Natural killer cell (primary cell): ENCODE results near the gene FANCI. TPM values are rescaled to one million over a fixed set of nuclear protein-coding genes. Genes with fewer than 3 reads are reported as not detected.

Experiments
- ATAC-seq, 3 donors: fragments of 150-1000 bp in 2 of 3; fragments of 200-7000 bp in 1 of 3; cut with Tn5 transposase; 1 replicate in 1 of 3; 2 replicates in 2 of 3; pipeline ENCODE4 v1.10.0; 2021; ENCODE audit warnings: mild to moderate bottlenecking in 2 of 3, moderate library complexity in 2 of 3
- DNase-seq, 2 donors: peaks; one replicate each; pipeline versions ENCODE4 v3.0.0 to v3.0.0-alpha.2; 2013 to 2021; ENCODE audit warnings: mixed read lengths in 1 of 2
- H3K27ac ChIP-seq: one replicate; pipeline ENCODE4 v1.5.1; 2013; ENCODE audit warnings: mild to moderate bottlenecking, low read length
- H3K27me3 ChIP-seq: one replicate; pipeline ENCODE4 v1.6.1; 2013; ENCODE audit warnings: low read length; ENCODE audit not compliant: control insufficient read depth, insufficient read depth
- H3K36me3 ChIP-seq: one replicate; pipeline ENCODE4 v1.6.1; 2013; ENCODE audit warnings: low read length; ENCODE audit not compliant: control insufficient read depth, insufficient read depth
- H3K4me1 ChIP-seq: one replicate; pipeline ENCODE4 v1.6.1; 2013; ENCODE audit warnings: low read length; ENCODE audit not compliant: control insufficient read depth, insufficient read depth
- H3K4me3 ChIP-seq: one replicate; pipeline ENCODE4 v1.5.1; 2013; ENCODE audit warnings: low read length
- H3K9me3 ChIP-seq: one replicate; pipeline ENCODE4 v1.6.1; 2013; ENCODE audit warnings: low read length; ENCODE audit not compliant: control insufficient read depth, insufficient read depth
- H3K27ac Mint-ChIP-seq, 2 donors: one replicate each; pipeline ENCODE4 v1.8.0; 2022; ENCODE audit warnings: mild to moderate bottlenecking in 2 of 2, mixed read lengths in 2 of 2, moderate library complexity in 1 of 2
- H3K27me3 Mint-ChIP-seq, 2 donors: one replicate each; pipeline ENCODE4 v1.8.0; 2022; ENCODE audit warnings: low read depth in 2 of 2, mixed read lengths in 2 of 2
- H3K36me3 Mint-ChIP-seq: one replicate; pipeline ENCODE4 v1.8.0; 2022; ENCODE audit warnings: mixed read lengths
- H3K4me1 Mint-ChIP-seq, 2 donors: one replicate each; pipeline ENCODE4 v1.8.0; 2022; ENCODE audit warnings: mixed read lengths in 2 of 2
- H3K4me3 Mint-ChIP-seq: one replicate; pipeline ENCODE4 v1.8.0; 2022; ENCODE audit warnings: mild to moderate bottlenecking, moderate library complexity, mixed read lengths
- H3K9me3 Mint-ChIP-seq, 2 donors: one replicate each; pipeline ENCODE4 v1.8.0; 2022; ENCODE audit warnings: mixed read lengths in 2 of 2
- WGBS: methylation state at CpG from one replicate; pipeline ENCODE4 v1.1.7; 2013; ENCODE audit warnings: missing lambda C conversion rate; ENCODE audit not compliant: insufficient coverage; 5-methylcytosine and 5-hydroxymethylcytosine counted together
- intact Hi-C: fragments of 100-400 bp; cut with micrococcal nuclease; formaldehyde crosslinking; loops from one replicate; pipeline ENCODE4 v1.14.2; 2022
- total RNA-seq, 4 donors: library from RNA; stranded (reverse); fragments of 120-200 nt in 1 of 4; gene quantifications; one replicate each; pipeline versions ENCODE4 v1.2.3 to v1.2.4, GENCODE V29; 2013 to 2022
- TF ChIP-seq, protein P1 (sequence below): fragments of 200-600 bp; IDR thresholded peaks from one replicate; pipeline ENCODE4 v1.8.0; 2022; ENCODE audit warnings: antibody characterized with exemption

FANCI gene
- total RNA-seq, 3 donors from 2014 or later (not counting 1 experiment from before 2014, with no cell fraction given), result 22.3 to 27.9 (median 22.7) TPM

DNA sequence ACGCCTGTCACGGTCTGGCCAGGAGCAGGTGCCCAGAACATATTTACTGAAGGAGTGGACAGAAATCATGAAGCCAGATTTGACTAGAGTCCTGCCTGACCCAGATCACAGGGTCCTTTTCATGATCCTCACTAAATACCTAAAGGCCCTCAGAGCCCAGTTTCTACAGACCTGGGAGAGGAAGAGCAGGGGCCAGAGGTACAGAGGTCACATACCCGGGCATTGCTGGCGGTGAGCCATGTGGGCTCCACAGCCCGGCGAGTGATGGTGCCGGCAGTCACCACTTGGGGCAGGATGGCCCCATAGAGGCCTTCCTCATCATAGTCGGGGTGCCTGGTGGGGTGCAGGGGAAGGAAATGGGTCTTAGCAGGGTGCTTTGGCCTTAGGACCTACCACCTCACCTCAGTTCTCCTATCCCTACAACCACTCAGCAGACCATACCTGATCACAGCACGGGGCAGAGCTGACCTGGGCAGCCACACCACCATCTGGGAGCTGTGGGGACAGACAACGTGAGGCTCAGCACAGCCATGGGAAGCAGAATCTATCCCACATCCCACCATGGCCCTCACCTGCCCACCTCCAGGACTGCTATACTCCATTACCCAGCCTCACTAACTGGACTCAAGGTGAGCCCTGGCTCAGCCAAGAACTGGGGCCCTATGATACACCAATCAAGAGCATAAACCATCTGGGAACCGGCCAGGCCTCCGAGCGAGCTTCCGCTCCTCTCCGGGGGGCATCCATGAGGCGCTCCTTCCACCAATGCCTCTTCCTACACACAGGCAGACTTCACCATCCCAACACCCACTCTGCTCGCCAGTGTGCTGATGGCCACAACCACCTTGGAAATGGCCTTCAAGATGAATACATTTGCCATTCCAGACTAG, 78.0 kb downstream of the FANCI start:
- Histone ChIP-seq H3K27ac (no peak overlapping the region), H3K27me3 (no peaks in the 10 kb centered on the region), H3K9me3 (no peaks in the 10 kb centered on the region), H3K4me1 (peaks cover under 1% of the 10 kb centered on the region), H3K36me3 (peaks cover 99% of the 10 kb centered on the region), H3K4me3 (no peak overlapping the region)
- DNase-seq (no peak), ATAC-seq (peak in 1 of 3 donors; percentile 17)
- H3K4me3 Mint-ChIP-seq, result no peak overlapping the region
- H3K27me3 Mint-ChIP-seq, result no peaks in the 10 kb centered on the region
- peaks cover 0 to 3% of the 10 kb centered on the region in 2 donors for H3K9me3 Mint-ChIP-seq
- TF ChIP-seq, protein P1, sequence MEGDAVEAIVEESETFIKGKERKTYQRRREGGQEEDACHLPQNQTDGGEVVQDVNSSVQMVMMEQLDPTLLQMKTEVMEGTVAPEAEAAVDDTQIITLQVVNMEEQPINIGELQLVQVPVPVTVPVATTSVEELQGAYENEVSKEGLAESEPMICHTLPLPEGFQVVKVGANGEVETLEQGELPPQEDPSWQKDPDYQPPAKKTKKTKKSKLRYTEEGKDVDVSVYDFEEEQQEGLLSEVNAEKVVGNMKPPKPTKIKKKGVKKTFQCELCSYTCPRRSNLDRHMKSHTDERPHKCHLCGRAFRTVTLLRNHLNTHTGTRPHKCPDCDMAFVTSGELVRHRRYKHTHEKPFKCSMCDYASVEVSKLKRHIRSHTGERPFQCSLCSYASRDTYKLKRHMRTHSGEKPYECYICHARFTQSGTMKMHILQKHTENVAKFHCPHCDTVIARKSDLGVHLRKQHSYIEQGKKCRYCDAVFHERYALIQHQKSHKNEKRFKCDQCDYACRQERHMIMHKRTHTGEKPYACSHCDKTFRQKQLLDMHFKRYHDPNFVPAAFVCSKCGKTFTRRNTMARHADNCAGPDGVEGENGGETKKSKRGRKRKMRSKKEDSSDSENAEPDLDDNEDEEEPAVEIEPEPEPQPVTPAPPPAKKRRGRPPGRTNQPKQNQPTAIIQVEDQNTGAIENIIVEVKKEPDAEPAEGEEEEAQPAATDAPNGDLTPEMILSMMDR, result no peak
- peak overlapping the region; percentile 38 to 57 for H3K27ac Mint-ChIP-seq
- intact Hi-C loops, result no loop called here
- peaks cover 14% of the 10 kb centered on the region for H3K36me3 Mint-ChIP-seq
- H3K4me1 Mint-ChIP-seq, result peaks cover 20 to 43% of the 10 kb centered on the region in 2 donors
- WGBS, result 87% methylated on average over 16 of the region's 17 CpGs

DNA sequence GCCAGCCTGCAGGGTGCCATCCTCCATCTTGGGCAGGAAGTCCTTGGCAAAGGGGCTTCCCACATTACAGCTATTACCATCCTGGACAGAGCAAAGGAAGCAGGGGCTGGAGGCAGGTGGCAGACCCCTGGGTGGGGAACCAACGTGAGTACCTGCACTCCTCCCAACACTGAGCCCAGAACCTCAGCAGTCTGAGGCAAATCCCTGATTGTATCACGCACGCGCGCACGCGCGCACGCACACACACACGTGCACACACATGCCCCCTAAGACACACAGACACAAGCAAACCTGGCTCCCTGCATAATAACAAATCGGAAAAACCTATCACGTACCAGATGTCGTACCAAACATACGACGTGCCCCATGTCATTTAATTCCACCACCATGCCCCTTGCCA, 79.0 kb downstream of the FANCI start:
- H3K4me3 Mint-ChIP-seq, result no peak overlapping the region
- H3K27ac ChIP-seq, result no peak overlapping the region
- H3K4me1 ChIP-seq, result peaks cover 4% of the 10 kb centered on the region
- peaks cover 14% of the 10 kb centered on the region for H3K36me3 Mint-ChIP-seq
- peaks cover 99% of the 10 kb centered on the region for H3K36me3 ChIP-seq
- peaks cover 0 to 3% of the 10 kb centered on the region in 2 donors for H3K9me3 Mint-ChIP-seq
- no peaks in the 10 kb centered on the region for H3K9me3 ChIP-seq
- no peaks in the 10 kb centered on the region for H3K27me3 ChIP-seq
- intact Hi-C loops, result no loop called here
- H3K27me3 Mint-ChIP-seq, result no peaks in the 10 kb centered on the region
- H3K4me3 ChIP-seq, result no peak overlapping the region
- WGBS, result 96% methylated on average over 15 of the region's 15 CpGs
- ATAC-seq, result no peak
- peaks cover 28 to 54% of the 10 kb centered on the region in 2 donors for H3K4me1 Mint-ChIP-seq
- TF ChIP-seq, protein P1, result no peak
- DNase-seq, result no peak
- peak overlapping the region; percentile 38 to 57 for H3K27ac Mint-ChIP-seq

GRCh38 chr15:89323825-89324224, 80.0 kb downstream of the FANCI start:
- DNase-seq (no peak), ATAC-seq (no peak)
- Histone ChIP-seq H3K27ac (no peak overlapping the region), H3K9me3 (no peaks in the 10 kb centered on the region), H3K4me1 (peaks cover 13% of the 10 kb centered on the region), H3K4me3 (no peak overlapping the region), H3K36me3 (peaks cover 100% of the 10 kb centered on the region), H3K27me3 (no peaks in the 10 kb centered on the region)
- TF ChIP-seq, protein P1, result no peak
- Mint-ChIP-seq H3K36me3 (peaks cover 14% of the 10 kb centered on the region), H3K4me1 (peaks cover 29 to 60% of the 10 kb centered on the region in 2 donors), H3K4me3 (no peak overlapping the region), H3K27ac (peak overlapping the region in 1 of 2 donors; percentile 57), H3K9me3 (peaks cover 0 to 3% of the 10 kb centered on the region in 2 donors), H3K27me3 (no peaks in the 10 kb centered on the region)
- intact Hi-C loops, result no loop called here
- WGBS, result 83% methylated on average over 6 of the region's 6 CpGs
